Lower lobe of right lung (tissue), 2 donors: ENCODE results near the gene NTM. TPM values are rescaled to one million over a fixed set of nuclear protein-coding genes. Genes with fewer than 3 reads are reported as not detected.

Experiments used
- ATAC-seq, 2 donors: fragments of 200-7000 bp; cut with Tn5 transposase; one replicate each; pipeline ENCODE4 v1.9.1; 2020 to 2022; ENCODE audit warnings: mild to moderate bottlenecking in 2 of 2, moderate library complexity in 2 of 2
- DNase-seq: peaks from one replicate; pipeline ENCODE4 v3.0.0-alpha.2; 2020
- H3K27ac ChIP-seq: fragments of 200-600 bp; one replicate; pipeline ENCODE4 v1.8.0; 2022
- H3K27me3 ChIP-seq: fragments of 200-600 bp; one replicate; pipeline ENCODE4 v1.8.0; 2022; ENCODE audit warnings: low read depth
- H3K36me3 ChIP-seq: fragments of 200-600 bp; one replicate; pipeline ENCODE4 v1.8.0; 2022; ENCODE audit warnings: mild to moderate bottlenecking
- H3K4me1 ChIP-seq: fragments of 200-600 bp; one replicate; pipeline ENCODE4 v1.8.0; 2022
- H3K4me3 ChIP-seq: fragments of 200-600 bp; one replicate; pipeline ENCODE4 v1.8.0; 2022; ENCODE audit warnings: mild to moderate bottlenecking
- H3K9me3 ChIP-seq: fragments of 200-600 bp; one replicate; pipeline ENCODE4 v1.8.0; 2022
- intact Hi-C: fragments of 100-400 bp; cut with DNase I; formaldehyde crosslinking; loops from one replicate; pipeline ENCODE4 v1.11.0; 2022
- total RNA-seq: library from RNA; stranded (reverse); fragmentation: NEBNext Ultra II Directional; extraction: Animal tissue kit (Norgen Biotek cat#: 25700); gene quantifications from one replicate; pipeline ENCODE4 v1.2.1, GENCODE V29; 2021
- TF ChIP-seq, protein P1 (sequence below): fragments of 200-600 bp; IDR thresholded peaks from one replicate; pipeline ENCODE4 v1.8.0; 2022; ENCODE audit warnings: antibody characterized with exemption, mild to moderate bottlenecking
- donor health status: DM: no; HTN: yes; CAD: no; lungs with severe emphysema.

NTM gene
- total RNA-seq, 1 donor from 2014 or later = 2.3 TPM

DNA sequence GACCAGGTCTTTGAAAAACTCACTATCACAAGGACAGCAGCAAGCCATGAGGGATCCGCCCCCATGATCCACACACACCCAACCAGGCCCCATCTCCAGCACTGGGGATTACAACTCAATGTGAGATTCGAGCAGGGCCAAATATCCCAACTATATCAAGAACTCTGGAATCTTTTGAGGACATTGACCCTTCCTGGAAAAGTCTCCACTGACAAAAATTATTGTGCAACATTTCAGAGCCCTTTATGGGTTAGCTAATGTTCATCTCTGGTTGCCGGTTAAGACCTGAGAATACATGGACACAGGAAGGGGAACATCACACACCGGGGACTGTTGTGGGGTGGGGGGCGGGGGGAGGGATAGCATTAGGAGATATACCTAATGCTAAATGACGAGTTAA lies 479.1 kb downstream of the NTM start:
- ATAC-seq (no peak), DNase-seq (no peak)
- no peaks in the 10 kb centered on the region for H3K27me3 ChIP-seq
- no peaks in the 10 kb centered on the region for H3K4me1 ChIP-seq
- no peaks in the 10 kb centered on the region for H3K9me3 ChIP-seq
- intact Hi-C loops = no loop called here
- H3K4me3 ChIP-seq = no peak overlapping the region
- H3K27ac ChIP-seq = no peak overlapping the region
- no peaks in the 10 kb centered on the region for H3K36me3 ChIP-seq
- TF ChIP-seq, protein P1, sequence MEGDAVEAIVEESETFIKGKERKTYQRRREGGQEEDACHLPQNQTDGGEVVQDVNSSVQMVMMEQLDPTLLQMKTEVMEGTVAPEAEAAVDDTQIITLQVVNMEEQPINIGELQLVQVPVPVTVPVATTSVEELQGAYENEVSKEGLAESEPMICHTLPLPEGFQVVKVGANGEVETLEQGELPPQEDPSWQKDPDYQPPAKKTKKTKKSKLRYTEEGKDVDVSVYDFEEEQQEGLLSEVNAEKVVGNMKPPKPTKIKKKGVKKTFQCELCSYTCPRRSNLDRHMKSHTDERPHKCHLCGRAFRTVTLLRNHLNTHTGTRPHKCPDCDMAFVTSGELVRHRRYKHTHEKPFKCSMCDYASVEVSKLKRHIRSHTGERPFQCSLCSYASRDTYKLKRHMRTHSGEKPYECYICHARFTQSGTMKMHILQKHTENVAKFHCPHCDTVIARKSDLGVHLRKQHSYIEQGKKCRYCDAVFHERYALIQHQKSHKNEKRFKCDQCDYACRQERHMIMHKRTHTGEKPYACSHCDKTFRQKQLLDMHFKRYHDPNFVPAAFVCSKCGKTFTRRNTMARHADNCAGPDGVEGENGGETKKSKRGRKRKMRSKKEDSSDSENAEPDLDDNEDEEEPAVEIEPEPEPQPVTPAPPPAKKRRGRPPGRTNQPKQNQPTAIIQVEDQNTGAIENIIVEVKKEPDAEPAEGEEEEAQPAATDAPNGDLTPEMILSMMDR = no peak

DNA sequence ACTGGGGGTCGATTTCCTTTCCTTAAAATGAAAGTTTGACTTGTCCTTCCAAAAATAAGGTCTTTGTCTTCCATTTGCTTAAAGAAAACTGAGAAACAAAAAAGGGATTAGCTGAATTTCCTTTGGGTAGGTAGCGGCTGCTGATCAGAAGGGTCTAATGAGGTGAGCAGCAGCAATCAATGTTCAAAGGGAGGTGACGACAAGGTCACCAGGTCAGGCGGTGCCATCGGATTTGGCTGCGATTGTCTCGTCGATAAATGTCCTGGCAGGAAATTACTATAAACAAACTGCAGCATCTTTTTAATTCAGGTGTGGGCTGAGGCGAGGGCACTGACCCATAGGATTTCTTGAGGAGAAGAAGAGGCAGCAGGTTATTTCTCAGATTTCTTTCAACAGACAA lies 480.1 kb downstream of the NTM start:
- DNase-seq (no peak), ATAC-seq (no peak)
- H3K4me1 ChIP-seq = no peaks in the 10 kb centered on the region

DNA sequence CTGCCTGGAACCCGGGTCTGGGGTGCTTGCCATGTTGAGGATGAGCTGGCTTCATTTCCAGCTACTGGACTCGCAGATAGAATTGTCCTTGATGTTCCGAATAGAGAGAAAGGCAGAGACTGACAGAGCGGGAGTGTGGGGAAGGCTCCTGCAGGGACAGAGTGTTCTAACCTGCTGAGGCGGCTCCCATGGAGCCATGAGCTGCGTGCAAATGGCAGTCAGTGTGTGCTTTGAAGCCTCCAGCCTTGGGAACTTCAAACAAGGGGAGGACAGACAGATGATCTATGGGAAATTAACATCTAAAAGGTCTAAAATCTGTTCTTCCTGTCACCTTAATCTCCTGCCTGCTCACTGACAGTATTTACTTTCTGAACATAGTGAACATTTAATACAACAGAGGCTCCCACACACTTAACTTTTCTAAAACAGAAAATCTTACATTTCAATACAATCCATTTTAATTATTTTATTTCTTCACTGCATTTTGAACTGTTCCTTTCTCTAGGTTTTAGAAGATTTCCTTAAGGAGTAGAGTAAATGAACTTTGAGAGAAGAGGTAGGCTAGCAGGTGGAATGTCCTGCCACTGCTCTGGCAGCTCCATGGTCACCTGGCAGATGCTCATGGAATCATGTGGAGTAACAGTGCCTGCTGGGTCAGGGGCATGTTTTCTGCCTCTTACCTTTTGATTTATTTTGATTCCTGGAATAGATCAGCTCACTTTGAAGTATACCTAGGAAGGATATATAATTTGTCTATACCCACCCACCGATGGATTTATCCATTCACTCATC lies 481.7 kb downstream of the NTM start:
- no peaks in the 10 kb centered on the region for H3K4me1 ChIP-seq
- TF ChIP-seq, protein P1 = no peak
- no peak for ATAC-seq
- H3K36me3 ChIP-seq = no peaks in the 10 kb centered on the region
- no peaks in the 10 kb centered on the region for H3K9me3 ChIP-seq
- intact Hi-C loops = no loop called here
- no peaks in the 10 kb centered on the region for H3K27me3 ChIP-seq
- DNase-seq = no peak
- H3K27ac ChIP-seq = no peak overlapping the region
- no peak overlapping the region for H3K4me3 ChIP-seq

More for the DNA sequence above, 480.1 kb downstream of the NTM start:
- no peaks in the 10 kb centered on the region for H3K36me3 ChIP-seq
- H3K27me3 ChIP-seq = no peaks in the 10 kb centered on the region
- H3K27ac ChIP-seq = no peak overlapping the region
- no peak overlapping the region for H3K4me3 ChIP-seq
- intact Hi-C loops = no loop called here
- TF ChIP-seq, protein P1 = no peak
- H3K9me3 ChIP-seq = no peaks in the 10 kb centered on the region

DNA sequence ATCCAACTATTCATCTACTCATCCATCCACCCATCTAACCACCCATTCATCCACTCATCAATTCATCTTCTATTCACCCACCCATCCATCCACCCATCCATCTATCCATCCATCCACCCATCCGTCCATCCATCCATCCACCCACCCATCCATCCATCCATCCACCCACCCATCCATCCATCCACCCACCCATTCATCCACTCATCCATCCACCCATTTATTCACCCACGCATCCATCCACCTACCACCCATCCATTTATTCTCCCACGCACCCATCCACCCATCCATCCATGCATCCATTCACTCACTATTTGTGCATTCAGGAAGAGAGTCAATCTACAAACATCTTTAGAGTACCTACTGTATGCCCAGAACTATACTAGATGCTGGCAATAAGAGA lies 482.3 kb downstream of the NTM start:
- H3K27ac ChIP-seq = no peak overlapping the region
- TF ChIP-seq, protein P1 = no peak
- no peaks in the 10 kb centered on the region for H3K4me1 ChIP-seq
- H3K36me3 ChIP-seq = no peaks in the 10 kb centered on the region
- DNase-seq = no peak
- H3K4me3 ChIP-seq = no peak overlapping the region
- H3K27me3 ChIP-seq = no peaks in the 10 kb centered on the region
- intact Hi-C loops = no loop called here
- no peaks in the 10 kb centered on the region for H3K9me3 ChIP-seq
- no peak for ATAC-seq

DNA sequence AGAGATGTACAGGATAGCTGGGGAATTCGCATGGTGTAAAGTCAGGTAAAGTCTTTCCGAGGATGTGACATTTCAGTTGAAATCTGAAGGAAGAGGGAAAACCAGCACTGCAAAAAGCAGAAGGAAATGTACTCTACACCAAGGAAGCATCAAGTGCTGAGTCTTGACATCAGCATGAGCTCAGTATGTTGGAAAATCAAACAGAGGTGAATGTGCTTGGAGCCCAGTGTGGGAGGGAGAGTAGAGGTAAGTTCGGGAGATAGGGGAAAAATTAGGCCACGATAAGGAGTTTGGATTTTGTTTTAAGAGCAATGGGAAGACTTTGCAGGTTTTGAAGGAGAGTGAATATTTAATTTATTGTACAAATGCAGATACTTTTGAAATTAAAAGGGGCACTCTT lies 484.0 kb downstream of the NTM start:
- Histone ChIP-seq H3K4me3 (no peak overlapping the region), H3K4me1 (no peaks in the 10 kb centered on the region), H3K27me3 (no peaks in the 10 kb centered on the region), H3K9me3 (no peaks in the 10 kb centered on the region), H3K36me3 (no peaks in the 10 kb centered on the region), H3K27ac (no peak overlapping the region)
- no peak for DNase-seq
- intact Hi-C loops = no loop called here
- TF ChIP-seq, protein P1 = no peak
- ATAC-seq = no peak
